H9 (cell line): ENCODE measurements around the gene B3GNT2. TPM values are rescaled to one million over a fixed set of nuclear protein-coding genes. Genes with fewer than 3 reads are reported as not detected.

Source experiments
- DNase-seq: peaks from one replicate; pipeline ENCODE4 v3.0.0-alpha.2; 2017
- H2AFZ ChIP-seq: one replicate; pipeline ENCODE4 v1.6.1; 2013; ENCODE audit warnings: mild to moderate bottlenecking, low read length, control low read depth, moderate library complexity
- H2AK5ac ChIP-seq: 2 replicates; pipeline ENCODE4 v1.6.1; 2013; ENCODE audit warnings: low read length, control low read depth, mixed read lengths; ENCODE audit not compliant: insufficient read length
- H2BK120ac ChIP-seq: one replicate; pipeline ENCODE4 v1.6.1; 2013; ENCODE audit warnings: low read depth, mild to moderate bottlenecking, low read length, control low read depth, inconsistent platforms; ENCODE audit not compliant: poor library complexity, severe bottlenecking
- H2BK12ac ChIP-seq: 2 replicates; pipeline ENCODE4 v1.6.1; 2013; ENCODE audit warnings: low read length, control low read depth, mixed read lengths, low read depth; ENCODE audit not compliant: insufficient read length
- H2BK15ac ChIP-seq: 2 replicates; pipeline ENCODE4 v1.6.1; 2013; ENCODE audit warnings: low read depth, low read length, control low read depth
- H2BK20ac ChIP-seq: one replicate; pipeline ENCODE4 v1.6.1; 2013; ENCODE audit warnings: low read depth, mild to moderate bottlenecking, low read length, control low read depth, inconsistent platforms; ENCODE audit not compliant: poor library complexity, severe bottlenecking
- H2BK5ac ChIP-seq: 2 replicates; pipeline ENCODE4 v1.6.1; 2013; ENCODE audit warnings: low read length, control low read depth, mixed read lengths; ENCODE audit not compliant: insufficient read length
- H3K14ac ChIP-seq: 2 replicates; pipeline ENCODE4 v1.6.1; 2013; ENCODE audit warnings: low read length, control low read depth; ENCODE audit not compliant: insufficient read depth
- H3K18ac ChIP-seq: 2 replicates; pipeline ENCODE4 v1.6.1; 2013; ENCODE audit warnings: low read depth, mild to moderate bottlenecking, mixed read lengths, low read length, control low read depth; ENCODE audit not compliant: insufficient read length
- H3K23ac ChIP-seq: 2 replicates; pipeline ENCODE4 v1.6.1; 2013; ENCODE audit warnings: low read length, control low read depth, mixed read lengths, low read depth; ENCODE audit not compliant: insufficient read length
- H3K23me2 ChIP-seq: 2 replicates; pipeline ENCODE4 v1.6.1; 2013; ENCODE audit warnings: low read depth, mild to moderate bottlenecking, mixed read lengths, low read length, control low read depth; ENCODE audit not compliant: insufficient read length, poor library complexity, severe bottlenecking
- H3K27ac ChIP-seq: 2 replicates; pipeline ENCODE4 v1.5.1; 2013; ENCODE audit warnings: low read length, control low read depth, mixed read lengths, low read depth; ENCODE audit not compliant: insufficient read length
- H3K27me3 ChIP-seq: 2 replicates; pipeline ENCODE4 v1.6.1; 2013; ENCODE audit warnings: low read length, control low read depth, inconsistent platforms; ENCODE audit not compliant: insufficient read depth
- H3K4ac ChIP-seq: 2 replicates; pipeline ENCODE4 v1.6.1; 2013; ENCODE audit warnings: low read depth, mild to moderate bottlenecking, control low read depth, inconsistent platforms, low read length, moderate library complexity
- H3K4me1 ChIP-seq: 2 replicates; pipeline ENCODE4 v1.6.1; 2013; ENCODE audit warnings: low read length, control low read depth, inconsistent platforms; ENCODE audit not compliant: insufficient read depth
- H3K4me2 ChIP-seq: 2 replicates; pipeline ENCODE4 v1.6.1; 2013; ENCODE audit warnings: low read length, control low read depth, mixed read lengths; ENCODE audit not compliant: insufficient read length, insufficient read depth
- H3K56ac ChIP-seq: 2 replicates; pipeline ENCODE4 v1.6.1; 2013; ENCODE audit warnings: low read depth, mild to moderate bottlenecking, mixed read lengths, low read length, control low read depth; ENCODE audit not compliant: insufficient read length
- H3K79me1 ChIP-seq: 2 replicates; pipeline ENCODE4 v1.6.1; 2013; ENCODE audit warnings: low read depth, mild to moderate bottlenecking, moderate library complexity, low read length, control low read depth, inconsistent platforms; ENCODE audit not compliant: insufficient read depth, poor library complexity, severe bottlenecking
- H3K79me2 ChIP-seq: 2 replicates; pipeline ENCODE4 v1.6.1; 2013; ENCODE audit warnings: low read length, control low read depth, inconsistent platforms; ENCODE audit not compliant: insufficient read depth
- H3K9ac ChIP-seq: 2 replicates; pipeline ENCODE4 v1.6.1; 2013; ENCODE audit warnings: low read length, control low read depth, mixed read lengths; ENCODE audit not compliant: insufficient read length; ENCODE audit errors: extremely low read depth
- H3K9me3 ChIP-seq: one replicate; pipeline ENCODE4 v1.6.1; 2013; ENCODE audit warnings: low read depth, low read length, inconsistent platforms; ENCODE audit not compliant: control insufficient read depth
- H3T11ph ChIP-seq: one replicate; pipeline ENCODE4 v1.6.1; 2013; ENCODE audit warnings: mild to moderate bottlenecking, low read length, control low read depth, inconsistent platforms
- H4K20me1 ChIP-seq: one replicate; pipeline ENCODE4 v1.6.1; 2013; ENCODE audit not compliant: control insufficient read depth, insufficient read length, insufficient read depth
- H4K5ac ChIP-seq: 2 replicates; pipeline ENCODE4 v1.6.1; 2013; ENCODE audit warnings: low read depth, mild to moderate bottlenecking, mixed read lengths, low read length, control low read depth; ENCODE audit not compliant: insufficient read length
- H4K8ac ChIP-seq: replicated peaks from 2 replicates; pipeline ENCODE4 v1.6.1; 2013; ENCODE audit warnings: low read length, control low read depth, mixed read lengths, low read depth; ENCODE audit not compliant: insufficient read length
- H4K91ac ChIP-seq: 2 replicates; pipeline ENCODE4 v1.6.1; 2013; ENCODE audit warnings: low read depth, mild to moderate bottlenecking, moderate library complexity, mixed read lengths, low read length, control low read depth; ENCODE audit not compliant: insufficient read length
- H3K27ac Mint-ChIP-seq, 3 experiments: 2 replicates in 2 of 3; 3 replicates in 1 of 3; pipeline ENCODE4 v1.8.0; 2020 to 2021; ENCODE audit warnings: mixed read lengths in 3 of 3, mild to moderate bottlenecking in 1 of 3, moderate library complexity in 1 of 3
- H3K27me3 Mint-ChIP-seq: 2 replicates; pipeline ENCODE4 v1.8.0; 2021; ENCODE audit warnings: low read depth, mild to moderate bottlenecking, moderate library complexity, mixed read lengths
- H3K36me3 Mint-ChIP-seq, 3 experiments: 2 replicates in 2 of 3; 3 replicates in 1 of 3; pipeline ENCODE4 v1.8.0; 2020 to 2021; ENCODE audit warnings: low read depth in 3 of 3, mixed read lengths in 3 of 3; ENCODE audit not compliant: insufficient read depth in 1 of 3
- H3K4me1 Mint-ChIP-seq, 2 experiments: 2 replicates each; pipeline ENCODE4 v1.8.0; 2020; ENCODE audit warnings: mixed read lengths in 2 of 2
- H3K4me3 Mint-ChIP-seq, 2 experiments: 2 replicates in 1 of 2; 3 replicates in 1 of 2; pipeline ENCODE4 v1.8.0; 2020 to 2021; ENCODE audit warnings: mild to moderate bottlenecking in 2 of 2, mixed read lengths in 2 of 2, moderate library complexity in 1 of 2
- H3K9me3 Mint-ChIP-seq, 2 experiments: 2 replicates in 1 of 2; 3 replicates in 1 of 2; pipeline ENCODE4 v1.8.0; 2020; ENCODE audit warnings: mild to moderate bottlenecking in 2 of 2, mixed read lengths in 2 of 2, moderate library complexity in 1 of 2
- WGBS: extraction: QIAGEN DNeasy Blood & Tissue Kit; methylation state at CpG from one replicate; pipeline ENCODE4 v1.1.7; 2013; ENCODE audit warnings: missing lambda C conversion rate, low lambda C conversion rate, mixed read lengths; ENCODE audit not compliant: insufficient read length; ENCODE audit errors: extremely low coverage; 5-methylcytosine and 5-hydroxymethylcytosine counted together
- total RNA-seq: library from RNA; stranded (reverse); gene quantifications from 2 replicates; pipeline ENCODE4 v1.2.1, GENCODE V29; 2021
- TF ChIP-seq, protein P1 (sequence below): fragments of 200-600 bp; sonication (generic); conservative IDR thresholded peaks from 3 replicates; pipeline ENCODE4 v1.8.0; 2021; ENCODE audit warnings: antibody characterized with exemption, mild to moderate bottlenecking

B3GNT2 gene
- total RNA-seq, 1 experiment from 2014 or later, result 55.3 TPM

DNA sequence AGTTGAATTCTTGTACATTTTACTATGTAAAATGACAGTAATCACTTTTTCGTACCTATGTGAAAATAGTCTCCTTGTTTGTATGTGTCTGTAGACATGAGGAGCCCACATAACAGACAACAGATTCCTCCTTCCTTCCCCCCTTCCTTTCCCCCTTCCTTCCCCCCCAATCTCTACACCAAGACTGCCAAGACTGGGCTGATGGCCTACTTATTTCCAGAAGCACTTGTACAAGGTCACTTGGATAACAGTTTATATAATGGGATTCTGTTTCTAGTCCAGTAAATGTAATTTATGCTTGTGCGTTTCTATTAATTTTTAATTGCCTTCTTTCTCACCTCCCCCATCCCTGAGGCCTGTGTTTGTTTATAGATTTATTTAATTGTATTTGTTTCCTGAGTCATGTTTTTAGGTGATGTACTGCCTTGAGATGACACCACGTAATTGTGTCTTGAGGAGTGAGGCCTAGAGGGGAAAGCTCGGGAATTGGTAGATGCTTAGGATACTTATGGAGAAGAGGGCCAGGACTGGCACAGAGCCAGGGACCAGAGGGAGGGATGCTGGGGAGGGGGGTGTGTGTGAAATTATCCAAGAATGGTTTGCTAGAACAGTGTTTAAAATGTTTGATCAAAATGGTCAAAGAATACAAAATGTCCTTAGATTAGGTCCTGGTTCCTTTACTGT lies 12.3 kb downstream of the B3GNT2 start:
- H3K4me3 Mint-ChIP-seq, result no peak overlapping the region
- Histone ChIP-seq H2BK15ac (no peak overlapping the region), H2AFZ (no peak overlapping the region), H2BK12ac (no peak overlapping the region), H3K27ac (no peak overlapping the region), H3K27me3 (no peaks in the 10 kb centered on the region), H3K23ac (no peak overlapping the region), H3K56ac (no peak overlapping the region), H4K5ac (no peak overlapping the region), H3K4ac (no peak overlapping the region), H3K4me1 (peaks cover 2% of the 10 kb centered on the region; the same call in 1 of the 2 replicates), H3K4me2 (no peak overlapping the region), H3K14ac (no peak overlapping the region), H4K8ac (no peak overlapping the region), H3K9me3 (no peaks in the 10 kb centered on the region), H2AK5ac (no peak overlapping the region), H4K91ac (no peak overlapping the region), H3K23me2 (no peaks in the 10 kb centered on the region), H2BK20ac (no peak overlapping the region), H4K20me1 (no peaks in the 10 kb centered on the region), H3K79me2 (peaks cover 73% of the 10 kb centered on the region; the same call in 1 of the 2 replicates), H3K18ac (no peak overlapping the region), H2BK5ac (no peak overlapping the region), H2BK120ac (no peak overlapping the region), H3T11ph (no peak overlapping the region), H3K79me1 (peaks cover 7% of the 10 kb centered on the region), H3K9ac (no peak overlapping the region)
- H3K9me3 Mint-ChIP-seq, result no peaks in the 10 kb centered on the region; a peak in 1 of 5 replicates
- WGBS, result no CpG with 5 or more reads among the region's 4 CpGs
- H3K36me3 Mint-ChIP-seq, result peaks cover 6 to 13% (median 6%) of the 10 kb centered on the region in 3 experiments; a peak in 6 of 7 replicates
- peaks cover 72 to 77% of the 10 kb centered on the region in 2 experiments for H3K4me1 Mint-ChIP-seq
- TF ChIP-seq, protein P1, sequence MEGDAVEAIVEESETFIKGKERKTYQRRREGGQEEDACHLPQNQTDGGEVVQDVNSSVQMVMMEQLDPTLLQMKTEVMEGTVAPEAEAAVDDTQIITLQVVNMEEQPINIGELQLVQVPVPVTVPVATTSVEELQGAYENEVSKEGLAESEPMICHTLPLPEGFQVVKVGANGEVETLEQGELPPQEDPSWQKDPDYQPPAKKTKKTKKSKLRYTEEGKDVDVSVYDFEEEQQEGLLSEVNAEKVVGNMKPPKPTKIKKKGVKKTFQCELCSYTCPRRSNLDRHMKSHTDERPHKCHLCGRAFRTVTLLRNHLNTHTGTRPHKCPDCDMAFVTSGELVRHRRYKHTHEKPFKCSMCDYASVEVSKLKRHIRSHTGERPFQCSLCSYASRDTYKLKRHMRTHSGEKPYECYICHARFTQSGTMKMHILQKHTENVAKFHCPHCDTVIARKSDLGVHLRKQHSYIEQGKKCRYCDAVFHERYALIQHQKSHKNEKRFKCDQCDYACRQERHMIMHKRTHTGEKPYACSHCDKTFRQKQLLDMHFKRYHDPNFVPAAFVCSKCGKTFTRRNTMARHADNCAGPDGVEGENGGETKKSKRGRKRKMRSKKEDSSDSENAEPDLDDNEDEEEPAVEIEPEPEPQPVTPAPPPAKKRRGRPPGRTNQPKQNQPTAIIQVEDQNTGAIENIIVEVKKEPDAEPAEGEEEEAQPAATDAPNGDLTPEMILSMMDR, result no peak
- H3K27ac Mint-ChIP-seq, result peak overlapping the region in 1 of 3 experiments; percentile 50; a peak in 1 of 7 replicates
- H3K27me3 Mint-ChIP-seq, result no peaks in the 10 kb centered on the region
- no peak for DNase-seq
